ENCODE results near the gene TRABD2B.

Gene TRABD2B

GRCh38 chr1:47756411-47756810 lies 240.8 kb downstream of the TRABD2B start:
- no peak overlapping the region for H3K4me3 ChIP-seq (ENCODE audit: low read depth in 1 of 2, low read length in 2 of 2)
- ATAC-seq (ENCODE audit: insufficient read depth, low read depth) (no peak), DNase-seq (no peak)
- no peak overlapping the region for H3K4me2 ChIP-seq (ENCODE audit: insufficient read depth, low read length)
- no peaks in the 10 kb centered on the region for H3K9me3 ChIP-seq (ENCODE audit: insufficient read depth, low read length, severe bottlenecking)
- H4K20me1 ChIP-seq (ENCODE audit: insufficient read depth, low read length): peaks cover 4% of the 10 kb centered on the region
- no peak overlapping the region for H3K9ac ChIP-seq (ENCODE audit: low read depth, low read length)
- no peak overlapping the region for H2AFZ ChIP-seq (ENCODE audit: low read depth, low read length)
- H3K79me2 ChIP-seq (ENCODE audit: insufficient read depth, low read length): no peaks in the 10 kb centered on the region
- TF ChIP-seq, protein P1, sequence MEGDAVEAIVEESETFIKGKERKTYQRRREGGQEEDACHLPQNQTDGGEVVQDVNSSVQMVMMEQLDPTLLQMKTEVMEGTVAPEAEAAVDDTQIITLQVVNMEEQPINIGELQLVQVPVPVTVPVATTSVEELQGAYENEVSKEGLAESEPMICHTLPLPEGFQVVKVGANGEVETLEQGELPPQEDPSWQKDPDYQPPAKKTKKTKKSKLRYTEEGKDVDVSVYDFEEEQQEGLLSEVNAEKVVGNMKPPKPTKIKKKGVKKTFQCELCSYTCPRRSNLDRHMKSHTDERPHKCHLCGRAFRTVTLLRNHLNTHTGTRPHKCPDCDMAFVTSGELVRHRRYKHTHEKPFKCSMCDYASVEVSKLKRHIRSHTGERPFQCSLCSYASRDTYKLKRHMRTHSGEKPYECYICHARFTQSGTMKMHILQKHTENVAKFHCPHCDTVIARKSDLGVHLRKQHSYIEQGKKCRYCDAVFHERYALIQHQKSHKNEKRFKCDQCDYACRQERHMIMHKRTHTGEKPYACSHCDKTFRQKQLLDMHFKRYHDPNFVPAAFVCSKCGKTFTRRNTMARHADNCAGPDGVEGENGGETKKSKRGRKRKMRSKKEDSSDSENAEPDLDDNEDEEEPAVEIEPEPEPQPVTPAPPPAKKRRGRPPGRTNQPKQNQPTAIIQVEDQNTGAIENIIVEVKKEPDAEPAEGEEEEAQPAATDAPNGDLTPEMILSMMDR (IDR thresholded peaks at IDR 0.05; ENCODE audit: borderline replicate concordance, extremely low read depth, low read length, poor library complexity, severe bottlenecking): no peak
- no peak for TF ChIP-seq EZH2 (IDR thresholded peaks at IDR 0.05; ENCODE audit: borderline replicate concordance, low read depth, low read length, severe bottlenecking)
- no peak overlapping the region for H3K27ac ChIP-seq (ENCODE audit: low read length)
- no peaks in the 10 kb centered on the region for H3K4me1 ChIP-seq (ENCODE audit: insufficient read depth, low read length)
- H3K27me3 ChIP-seq (ENCODE audit: insufficient read depth, low read length, poor library complexity): peaks cover 8% of the 10 kb centered on the region
- no peaks in the 10 kb centered on the region for H3K36me3 ChIP-seq (ENCODE audit: insufficient read depth, low read length)

GRCh38 chr1:47756006-47756405 lies 241.2 kb downstream of the TRABD2B start:
- no peak overlapping the region for H3K9ac ChIP-seq (ENCODE audit: low read depth, low read length)
- ATAC-seq (ENCODE audit: insufficient read depth, low read depth): no peak

GRCh38 chr1:47755101-47755990 lies 241.8 kb downstream of the TRABD2B start:
- Histone ChIP-seq H3K27ac (ENCODE audit: low read length) (no peak overlapping the region), H3K9me3 (ENCODE audit: insufficient read depth, low read length, severe bottlenecking) (no peaks in the 10 kb centered on the region), H3K36me3 (ENCODE audit: insufficient read depth, low read length) (no peaks in the 10 kb centered on the region), H4K20me1 (ENCODE audit: insufficient read depth, low read length) (peaks cover 4% of the 10 kb centered on the region), H3K4me2 (ENCODE audit: insufficient read depth, low read length) (no peak overlapping the region), H3K9ac (ENCODE audit: low read depth, low read length) (no peak overlapping the region), H2AFZ (ENCODE audit: low read depth, low read length) (no peak overlapping the region), H3K79me2 (ENCODE audit: insufficient read depth, low read length) (no peaks in the 10 kb centered on the region), H3K27me3 (ENCODE audit: insufficient read depth, low read length, poor library complexity) (no peaks in the 10 kb centered on the region), H3K4me3 (ENCODE audit: low read depth in 1 of 2, low read length in 2 of 2) (no peak overlapping the region), H3K4me1 (ENCODE audit: insufficient read depth, low read length) (no peaks in the 10 kb centered on the region)
- peak; percentile 65 for DNase-seq
- ATAC-seq (ENCODE audit: insufficient read depth, low read depth): peak; percentile 84
- TF ChIP-seq, protein P1 (IDR thresholded peaks at IDR 0.05; ENCODE audit: borderline replicate concordance, extremely low read depth, low read length, poor library complexity, severe bottlenecking): peak; percentile 87
- TF ChIP-seq EZH2 (IDR thresholded peaks at IDR 0.05; ENCODE audit: borderline replicate concordance, low read depth, low read length, severe bottlenecking): no peak

More at GRCh38 chr1:47756006-47756405, 241.2 kb downstream of the TRABD2B start:
- Histone ChIP-seq H2AFZ (ENCODE audit: low read depth, low read length) (no peak overlapping the region), H3K27me3 (ENCODE audit: insufficient read depth, low read length, poor library complexity) (peaks cover 5% of the 10 kb centered on the region), H3K4me2 (ENCODE audit: insufficient read depth, low read length) (no peak overlapping the region), H3K4me1 (ENCODE audit: insufficient read depth, low read length) (no peaks in the 10 kb centered on the region), H3K36me3 (ENCODE audit: insufficient read depth, low read length) (no peaks in the 10 kb centered on the region), H3K79me2 (ENCODE audit: insufficient read depth, low read length) (no peaks in the 10 kb centered on the region), H3K4me3 (ENCODE audit: low read depth in 1 of 2, low read length in 2 of 2) (no peak overlapping the region), H4K20me1 (ENCODE audit: insufficient read depth, low read length) (peaks cover 4% of the 10 kb centered on the region), H3K27ac (ENCODE audit: low read length) (no peak overlapping the region), H3K9me3 (ENCODE audit: insufficient read depth, low read length, severe bottlenecking) (no peaks in the 10 kb centered on the region)
- no peak for TF ChIP-seq EZH2 (IDR thresholded peaks at IDR 0.05; ENCODE audit: borderline replicate concordance, low read depth, low read length, severe bottlenecking)
- TF ChIP-seq, protein P1 (IDR thresholded peaks at IDR 0.05; ENCODE audit: borderline replicate concordance, extremely low read depth, low read length, poor library complexity, severe bottlenecking): no peak
- DNase-seq: no peak

Measured in DND-41 (cell line).